Caco-2 (cell line): ENCODE results near the gene TNFAIP1. TPM values are rescaled to one million over a fixed set of nuclear protein-coding genes. Genes with fewer than 3 reads are reported as not detected.

Source experiments
- BruUV-seq: library from RNA; stranded (reverse); fragments of 400-500 nt; replicated peaks from 2 replicates; lab custom pipeline; 2021; lab: Mats Ljungman, UMichigan
- CTCF ChIA-PET: fragments of 300-600 bp; sonication (Branson Sonifier 250); formaldehyde crosslinking; loops from one replicate; lab custom pipeline; 2022; ENCODE audit warnings: antibody characterized with exemption; lab: Charles Lee
- POLR2A ChIA-PET: fragments of 300-600 bp; sonication (Branson Sonifier 250); formaldehyde crosslinking; loops from one replicate; lab custom pipeline; 2022; ENCODE audit warnings: antibody characterized with exemption; lab: Charles Lee
- DNase-seq, 2 experiments: peaks; one replicate each; pipeline versions ENCODE4 v3.0.0 to v3.0.0-alpha.2; 2020 to 2022
- H3K27me3 ChIP-seq: replicated peaks from 2 replicates; pipeline ENCODE4 v1.6.0; 2011; ENCODE audit warnings: low read length; ENCODE audit not compliant: control insufficient read depth, insufficient read depth
- H3K36me3 ChIP-seq: 2 replicates; pipeline ENCODE4 v1.5.1; 2011; ENCODE audit warnings: low read length; ENCODE audit not compliant: control insufficient read depth, insufficient read depth
- H3K4me1 ChIP-seq: fragments of 250-450 bp; sonication (Bioruptor Pico); 2 replicates; pipeline ENCODE4 v1.5.1; 2020; ENCODE audit warnings: mild to moderate bottlenecking
- H3K4me3 ChIP-seq: 2 replicates; pipeline ENCODE4 v1.5.1; 2011; ENCODE audit warnings: low read depth, mild to moderate bottlenecking, control low read depth, low read length
- H3K9me3 ChIP-seq: fragments of 250-450 bp; sonication (Bioruptor Pico); 2 replicates; pipeline ENCODE4 v1.5.1; 2020; ENCODE audit warnings: mild to moderate bottlenecking, moderate library complexity
- H3K27ac Mint-ChIP-seq: one replicate; pipeline ENCODE4 v1.8.0; 2022; ENCODE audit warnings: mixed read lengths; ENCODE audit not compliant: unreplicated experiment
- H3K27me3 Mint-ChIP-seq: one replicate; pipeline ENCODE4 v1.8.0; 2022; ENCODE audit warnings: mixed read lengths; ENCODE audit not compliant: insufficient read depth, unreplicated experiment
- H3K36me3 Mint-ChIP-seq: one replicate; pipeline ENCODE4 v1.8.0; 2022; ENCODE audit warnings: mild to moderate bottlenecking, mixed read lengths; ENCODE audit not compliant: insufficient read depth, unreplicated experiment
- H3K4me1 Mint-ChIP-seq: one replicate; pipeline ENCODE4 v1.8.0; 2022; ENCODE audit warnings: low read depth, mixed read lengths; ENCODE audit not compliant: unreplicated experiment
- H3K4me3 Mint-ChIP-seq: one replicate; pipeline ENCODE4 v1.8.0; 2022; ENCODE audit warnings: mild to moderate bottlenecking, moderate library complexity, mixed read lengths; ENCODE audit not compliant: unreplicated experiment
- H3K9me3 Mint-ChIP-seq: one replicate; pipeline ENCODE4 v1.8.0; 2022; ENCODE audit warnings: mixed read lengths; ENCODE audit not compliant: unreplicated experiment
- CTCF ChIP-seq, 2 experiments: fragments of 200-600 bp in 1 of 2; IDR thresholded peaks; 1 replicate in 1 of 2; 2 replicates in 1 of 2; pipeline versions ENCODE4 v1.5.1 to v1.8.0; 2011 to 2022; ENCODE audit warnings: antibody characterized with exemption in 1 of 2, control low read depth in 1 of 2, inconsistent platforms in 1 of 2, low read depth in 1 of 2, low read length in 1 of 2, mild to moderate bottlenecking in 1 of 2, moderate library complexity in 1 of 2; ENCODE audit not compliant: insufficient read depth in 1 of 2, severe bottlenecking in 1 of 2, unreplicated experiment in 1 of 2
- intact Hi-C: fragments of 100-400 bp; cut with micrococcal nuclease; formaldehyde crosslinking; loops from one replicate; pipeline ENCODE4 v1.10.0; 2022; ENCODE audit not compliant: unreplicated experiment
- total RNA-seq: library from RNA; stranded (reverse); gene quantifications from 2 replicates; pipeline ENCODE4 v1.2.3, GENCODE V29; 2022

The TNFAIP1 gene
- total RNA-seq, 1 experiment from 2014 or later, result 105 TPM

- Histone ChIP-seq H3K27me3 (no peaks in the 10 kb centered on the region), H3K36me3 (peaks cover 10% of the 10 kb centered on the region), H3K4me1 (peaks cover 74% of the 10 kb centered on the region), H3K4me3 (no peak overlapping the region), H3K9me3 (no peaks in the 10 kb centered on the region)
- POLR2A ChIA-PET, result interaction anchor here (1.3 kb wide), 1 partner anchor 57 kb away, joined by 3 read pairs; the partner anchor contains the start of gene TNFAIP1
- H3K4me3 Mint-ChIP-seq, result no peak overlapping the region
- TF ChIP-seq CTCF (IDR thresholded peaks at IDR 0.05; ENCODE audit: insufficient read depth in 1 of 2, low read depth in 1 of 2, low read length in 1 of 2, severe bottlenecking in 1 of 2, unreplicated experiment in 1 of 2), result no peak
- H3K27me3 Mint-ChIP-seq, result no peaks in the 10 kb centered on the region
- no peaks in the 10 kb centered on the region for H3K9me3 Mint-ChIP-seq
- CTCF ChIA-PET, result interaction anchor here (1.1 kb wide), 1 partner anchor 74 kb away, joined by 8 read pairs; no protein-coding TSS in a partner anchor
- intact Hi-C loops, result no loop called here
- H3K27ac Mint-ChIP-seq, result no peak overlapping the region
- no peak for DNase-seq
- BruUV-seq, result no TSS peak
- H3K36me3 Mint-ChIP-seq, result peaks cover 52% of the 10 kb centered on the region
- peaks cover 54% of the 10 kb centered on the region for H3K4me1 Mint-ChIP-seq
These were observed 56.9 kb downstream of the TNFAIP1 start for GRCh38 chr17:28392491-28392890.

- BruUV-seq, result TSS peak; percentile 3
- POLR2A ChIA-PET, result interaction anchor here (0.7 to 1.3 kb wide), 9 partner anchors 10 to 59 kb away, joined by 4 to 6 read pairs (median 4); partner anchors contain the start of genes IFT20, POLDIP2, TNFAIP1 and VTN
These were observed 59.0 kb downstream of the TNFAIP1 start for GRCh38 chr17:28394337-28395116.

More at GRCh38 chr17:28394337-28395116, 59.0 kb downstream of the TNFAIP1 start:
- TF ChIP-seq CTCF (IDR thresholded peaks at IDR 0.05; ENCODE audit: insufficient read depth in 1 of 2, low read depth in 1 of 2, low read length in 1 of 2, severe bottlenecking in 1 of 2, unreplicated experiment in 1 of 2), result no peak
- CTCF ChIA-PET, result interaction anchor here (0.6 to 1.2 kb wide), 4 partner anchors 10 to 176 kb away, joined by 3 to 4 read pairs (median 3); no protein-coding TSS in a partner anchor
- Histone ChIP-seq H3K36me3 (peaks cover 13% of the 10 kb centered on the region), H3K4me1 (peaks cover 87% of the 10 kb centered on the region), H3K27me3 (no peaks in the 10 kb centered on the region), H3K9me3 (no peaks in the 10 kb centered on the region), H3K4me3 (no peak overlapping the region)
- H3K9me3 Mint-ChIP-seq, result no peaks in the 10 kb centered on the region
- intact Hi-C loops, result loop anchor here (1.0 to 2.0 kb wide), 2 partner anchors 10 to 22 kb away; no protein-coding TSS in a partner anchor
- H3K36me3 Mint-ChIP-seq, result peaks cover 73% of the 10 kb centered on the region
- peak overlapping the region; percentile 0 for H3K4me3 Mint-ChIP-seq
- no peaks in the 10 kb centered on the region for H3K27me3 Mint-ChIP-seq
- H3K27ac Mint-ChIP-seq, result peak overlapping the region; percentile 30
- peak in 1 of 2 experiments; percentile 69 for DNase-seq
- H3K4me1 Mint-ChIP-seq, result peaks cover 64% of the 10 kb centered on the region
